ENCODE results near the gene VPREB1. TPM values are rescaled to one million over a fixed set of nuclear protein-coding genes. Genes with fewer than 3 reads are reported as not detected.
A peak's percentile ranks its signal among the peaks of the same experiment; 100 is the strongest.

VPREB1 gene
- total and polyA plus RNA-seq, 2 of the 4 experiments (the other 2 are of a cell fraction): not detected

- Histone ChIP-seq H2AK5ac (ENCODE audit: low read depth, low read length) (no peak overlapping the region), H3K9me3 (ENCODE audit: control insufficient read depth, insufficient read depth, low read length) (no peaks in the 10 kb centered on the region), H3K79me1 (ENCODE audit: low read depth in 1 of 2, low read length in 2 of 2) (no peaks in the 10 kb centered on the region), H2BK20ac (ENCODE audit: low read depth, low read length) (no peak overlapping the region), H3K36me3 (ENCODE audit: control insufficient read depth, insufficient read depth, low read length) (no peaks in the 10 kb centered on the region), H3K9ac (ENCODE audit: low read depth, low read length) (no peak overlapping the region), H3K4me1 (ENCODE audit: control insufficient read depth, insufficient read depth, low read length) (no peaks in the 10 kb centered on the region), H4K5ac (ENCODE audit: low read depth, low read length) (no peak overlapping the region), H3K9me1 (ENCODE audit: insufficient read depth, low read length) (0 out of 2 replicates have a peak, but pooled peaks cover 3% of the 10 kb centered on the region), H4K20me1 (ENCODE audit: insufficient read depth, low read length) (no peaks in the 10 kb centered on the region), H2BK120ac (ENCODE audit: low read depth, low read length) (no peak overlapping the region), H2AFZ (replicated peaks; ENCODE audit: low read length, poor library complexity) (peak overlapping the region; percentile 76), H4K8ac (ENCODE audit: low read depth in 2 of 2, low read length in 2 of 2) (no peak overlapping the region), H3K4ac (ENCODE audit: low read depth, low read length) (no peak overlapping the region), H2BK15ac (ENCODE audit: low read depth, low read length) (no peak overlapping the region), H3K4me2 (ENCODE audit: low read depth, low read length) (no peak overlapping the region), H3K14ac (replicated peaks; ENCODE audit: low read depth, low read length) (no peak overlapping the region), H3K4me3 (ENCODE audit: insufficient read depth, low read depth, low read length) (no peak overlapping the region), H2BK5ac (ENCODE audit: low read depth, low read length, poor library complexity, severe bottlenecking) (no peak overlapping the region), H3K23ac (ENCODE audit: low read depth, low read length) (no peak overlapping the region), H3K56ac (ENCODE audit: extremely low read depth, insufficient read depth, low read length) (no peak overlapping the region; the same call in 1 of the 2 replicates), H2AK9ac (replicated peaks; ENCODE audit: low read depth, low read length, poor library complexity) (no peak overlapping the region), H3K27ac (ENCODE audit: insufficient read depth, low read length) (no peak overlapping the region), H3K27me3 (ENCODE audit: control insufficient read depth, insufficient read depth, low read length) (peaks cover 23% of the 10 kb centered on the region), H3K18ac (ENCODE audit: low read depth, low read length) (no peak overlapping the region), H4K91ac (ENCODE audit: insufficient read depth, low read depth, low read length) (no peak overlapping the region)
- no CpG with 5 or more reads among the region's 6 CpGs for WGBS, 2 experiments (ENCODE audit: extremely low coverage in 2 of 2, insufficient read length in 1 of 2)
- DNase-seq (peak; percentile 70), ATAC-seq (ENCODE audit: low read depth) (peak; percentile 97)
- intact Hi-C loops (cut with micrococcal nuclease) (loop anchor here (1.0 to 10.0 kb wide), 6 partner anchors 90 to 256 kb away; no protein-coding TSS in a partner anchor), dilution Hi-C loops (cut with HindIII; ENCODE audit: low sequenced_read_pairs, unreplicated experiment) (no loop called here), in situ Hi-C loops (cut with MboI; ENCODE audit: low sequenced_read_pairs) (no loop called here)
- no peak for TF ChIP-seq MXI1 (IDR thresholded peaks at IDR 0.05; ENCODE audit: borderline replicate concordance, low read depth, low read length)
- TF ChIP-seq ELK1 (IDR thresholded peaks at IDR 0.05; ENCODE audit: borderline replicate concordance, low read depth, low read length): no peak
- TF ChIP-seq RAD21 (IDR thresholded peaks at IDR 0.05; ENCODE audit: low read length): peak; percentile 86
- TF ChIP-seq SMC3 (IDR thresholded peaks at IDR 0.05; ENCODE audit: low read depth, low read length): peak; percentile 65
- TF ChIP-seq CTCF (conservative IDR thresholded peaks at IDR 0.05; ENCODE audit: low read depth, low read length): peak; percentile 79
- TF ChIP-seq CHD1 (IDR thresholded peaks at IDR 0.05; ENCODE audit: low read depth, low read length): no peak
- TF ChIP-seq CEBPB (IDR thresholded peaks at IDR 0.05; ENCODE audit: low read depth, low read length): no peak
- no peak for TF ChIP-seq RFX5 (IDR thresholded peaks at IDR 0.05; ENCODE audit: low read depth, low read length)
- ChIA-PET POLR2A (ENCODE audit: unreplicated experiment) (no interaction called here), CTCF (interaction anchor here (0.6 to 1.7 kb wide), 8 partner anchors 8 to 214 kb away, joined by 3 to 4 read pairs (median 3); no protein-coding TSS in a partner anchor)
- BruUV-seq (replicated peaks): no TSS peak
These were observed 36.6 kb upstream of the VPREB1 start for GRCh38 chr22:22207845-22208564.
